Neuron (in vitro differentiated cells): ENCODE data around the gene CFAP299.

Experiments used
- H2AFZ ChIP-seq: one replicate; pipeline ENCODE4 v1.6.1; 2013; ENCODE audit warnings: low read depth, mild to moderate bottlenecking, inconsistent platforms, low read length, moderate library complexity
- H3K27me3 ChIP-seq: one replicate; pipeline ENCODE4 v1.6.1; 2013; ENCODE audit warnings: low read length; ENCODE audit not compliant: insufficient read depth
- H3K36me3 ChIP-seq: one replicate; pipeline ENCODE4 v1.6.1; 2013; ENCODE audit warnings: low read length; ENCODE audit not compliant: insufficient read depth
- H3K4me1 ChIP-seq: one replicate; pipeline ENCODE4 v1.6.1; 2013; ENCODE audit warnings: low read length; ENCODE audit not compliant: insufficient read depth
- H3K4me3 ChIP-seq: 2 replicates; pipeline ENCODE4 v1.5.1; 2013; ENCODE audit warnings: mild to moderate bottlenecking, low read length, moderate library complexity
- H3K9me3 ChIP-seq: one replicate; pipeline ENCODE4 v1.6.1; 2013; ENCODE audit warnings: low read length

Gene CFAP299

DNA sequence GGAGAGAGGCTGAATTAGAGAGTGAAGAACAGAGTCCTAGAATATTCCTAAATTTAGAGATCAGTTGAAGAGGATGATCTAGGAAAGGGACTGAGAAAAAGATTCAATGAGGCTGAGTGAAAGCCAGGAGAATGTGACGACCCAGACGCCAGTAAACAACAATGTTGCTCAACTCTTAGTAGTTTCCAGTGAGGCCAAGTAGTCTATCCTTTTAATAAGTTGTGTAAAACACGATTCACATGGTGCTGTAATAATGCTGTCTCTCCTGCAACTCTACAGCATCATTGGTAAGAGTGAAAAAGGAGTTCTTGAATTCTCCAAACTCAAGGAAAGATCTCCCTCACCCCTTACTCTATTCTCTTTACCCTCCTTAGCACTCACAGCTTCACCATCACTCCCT is 140.3 kb downstream of the CFAP299 start:
- Histone ChIP-seq H2AFZ (no peak overlapping the region), H3K27me3 (no peaks in the 10 kb centered on the region), H3K9me3 (no peaks in the 10 kb centered on the region), H3K4me3 (no peak overlapping the region), H3K4me1 (no peaks in the 10 kb centered on the region), H3K36me3 (no peaks in the 10 kb centered on the region)

DNA sequence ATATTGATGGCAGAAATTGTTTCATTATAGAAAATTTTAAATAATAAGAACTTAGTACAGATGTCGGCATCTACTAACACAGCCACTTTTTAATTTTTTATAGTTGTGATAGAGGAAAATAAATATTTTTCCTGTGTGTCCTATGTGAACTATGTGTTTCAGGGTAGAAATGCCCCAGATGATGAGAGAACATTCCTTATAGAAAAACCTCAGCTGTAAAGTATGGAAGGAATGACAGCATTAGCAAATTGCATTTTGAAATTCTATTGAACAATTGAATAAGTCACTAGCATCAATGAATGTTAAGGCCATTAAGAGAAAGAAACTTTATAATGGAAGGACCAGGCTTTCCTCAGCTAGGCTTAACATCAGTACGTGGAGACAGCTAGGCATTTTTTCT is 149.2 kb downstream of the CFAP299 start:
- Histone ChIP-seq H3K27me3 (no peaks in the 10 kb centered on the region), H3K4me3 (no peak overlapping the region), H3K36me3 (no peaks in the 10 kb centered on the region), H3K9me3 (no peaks in the 10 kb centered on the region), H3K4me1 (no peaks in the 10 kb centered on the region), H2AFZ (no peak overlapping the region)

DNA sequence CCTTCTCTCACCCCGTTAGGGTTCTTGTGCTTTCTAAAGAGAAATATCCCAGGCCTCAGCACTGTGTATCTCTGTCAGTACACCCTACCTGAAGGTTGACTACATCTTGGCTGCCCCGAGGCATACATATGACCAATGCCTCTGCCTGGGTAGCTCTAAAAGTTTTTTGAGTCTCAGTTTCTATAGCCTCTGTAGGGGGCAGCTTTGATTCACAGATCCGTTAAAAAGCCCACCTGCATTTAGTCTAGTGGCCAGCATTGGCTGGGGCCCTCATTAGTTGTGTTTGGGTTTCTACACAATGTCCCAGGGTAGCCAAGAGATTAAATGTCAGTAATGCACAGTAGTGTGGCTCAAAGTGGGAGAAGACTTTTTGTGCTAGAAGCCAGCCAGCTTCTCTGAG is 151.1 kb downstream of the CFAP299 start:
- Histone ChIP-seq H3K36me3 (no peaks in the 10 kb centered on the region), H3K27me3 (no peaks in the 10 kb centered on the region), H3K9me3 (no peaks in the 10 kb centered on the region), H3K4me3 (no peak overlapping the region), H2AFZ (no peak overlapping the region), H3K4me1 (no peaks in the 10 kb centered on the region)

DNA sequence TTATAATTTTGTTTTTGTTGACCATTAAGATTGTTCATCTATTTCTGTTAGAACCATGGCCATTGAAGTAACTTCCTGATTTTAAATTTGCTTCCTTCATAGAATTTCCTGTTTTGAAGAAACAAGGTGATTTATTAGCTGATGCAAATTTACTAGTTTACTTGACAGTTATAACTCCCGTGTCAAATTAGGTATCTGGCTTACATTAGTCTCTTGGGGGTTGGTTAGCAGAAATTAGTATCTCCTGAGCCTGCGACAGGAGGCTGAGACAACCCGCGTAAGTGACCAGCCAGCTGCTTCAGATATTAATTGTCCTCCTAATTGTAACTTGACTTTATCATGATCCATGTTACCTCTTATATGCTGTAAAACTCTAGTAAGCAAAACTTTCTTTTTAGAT is 154.3 kb downstream of the CFAP299 start:
- H3K36me3 ChIP-seq: no peaks in the 10 kb centered on the region
- no peak overlapping the region for H3K4me3 ChIP-seq
- no peaks in the 10 kb centered on the region for H3K9me3 ChIP-seq
- H3K27me3 ChIP-seq: no peaks in the 10 kb centered on the region
- no peaks in the 10 kb centered on the region for H3K4me1 ChIP-seq
- no peak overlapping the region for H2AFZ ChIP-seq

DNA sequence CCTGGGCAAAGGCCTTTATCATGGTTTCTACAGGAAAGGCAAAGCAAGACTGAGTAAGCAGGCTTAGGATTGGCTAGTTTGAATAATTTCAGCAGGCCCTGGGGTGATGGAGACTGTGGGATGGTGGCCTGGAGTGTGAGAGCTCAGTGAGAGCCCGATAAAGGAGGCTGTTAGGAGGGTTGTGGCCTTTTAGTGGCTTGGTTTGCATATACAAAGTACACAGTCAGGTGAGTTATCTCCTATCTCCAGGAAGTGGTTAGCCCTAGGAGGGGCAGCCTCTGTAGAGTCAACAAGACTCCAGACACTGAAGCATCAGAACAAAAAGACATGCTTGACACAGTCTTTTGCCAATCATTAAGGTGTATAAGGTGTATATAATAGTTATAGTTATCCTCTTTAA is 157.2 kb downstream of the CFAP299 start:
- Histone ChIP-seq H3K27me3 (no peaks in the 10 kb centered on the region), H3K4me3 (no peak overlapping the region), H3K9me3 (no peaks in the 10 kb centered on the region)

DNA sequence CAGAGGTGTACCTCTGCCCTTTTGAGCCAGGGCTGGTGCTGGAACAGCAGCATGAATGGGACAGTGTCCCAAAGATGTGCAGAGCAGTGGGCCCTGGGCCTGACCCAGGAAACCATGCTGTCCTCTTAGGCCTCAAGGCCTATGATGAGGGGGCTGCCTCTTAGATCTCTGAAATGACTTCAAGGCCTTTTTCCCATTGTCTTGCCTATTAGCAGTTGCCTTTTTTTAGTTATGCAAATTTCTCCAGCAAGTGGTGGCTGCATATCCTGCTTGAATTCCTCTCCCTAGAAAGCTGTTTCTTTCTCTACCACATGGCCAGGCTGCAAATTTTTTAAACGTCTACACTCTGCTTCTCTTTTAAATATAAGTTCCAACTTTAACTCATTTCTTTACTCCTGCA is 160.3 kb downstream of the CFAP299 start:
- Histone ChIP-seq H3K4me1 (no peaks in the 10 kb centered on the region), H3K4me3 (no peak overlapping the region), H2AFZ (no peak overlapping the region), H3K27me3 (no peaks in the 10 kb centered on the region), H3K9me3 (no peaks in the 10 kb centered on the region), H3K36me3 (no peaks in the 10 kb centered on the region)

More for the DNA sequence above, 157.2 kb downstream of the CFAP299 start:
- no peaks in the 10 kb centered on the region for H3K4me1 ChIP-seq
- H3K36me3 ChIP-seq: no peaks in the 10 kb centered on the region
- H2AFZ ChIP-seq: no peak overlapping the region

DNA sequence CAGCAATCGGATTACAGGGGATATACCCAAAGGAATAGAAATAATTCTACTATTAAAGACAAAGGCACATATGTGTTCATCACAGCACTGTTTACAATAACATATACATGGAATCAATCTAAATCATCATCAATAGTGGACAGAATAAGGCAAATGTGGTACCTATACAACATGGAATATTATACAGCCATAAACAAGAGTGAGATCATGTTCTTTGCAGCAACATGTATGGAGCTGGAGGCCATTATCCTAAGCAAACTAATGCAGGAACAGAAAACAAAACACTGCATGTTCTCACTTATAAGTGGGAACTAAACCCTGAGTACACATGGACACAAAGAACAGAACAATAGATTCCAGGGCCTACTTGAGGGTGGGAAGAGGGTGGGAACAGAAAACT is 163.2 kb downstream of the CFAP299 start:
- Histone ChIP-seq H3K4me3 (no peak overlapping the region), H3K9me3 (no peaks in the 10 kb centered on the region), H3K4me1 (no peaks in the 10 kb centered on the region), H2AFZ (no peak overlapping the region), H3K27me3 (no peaks in the 10 kb centered on the region), H3K36me3 (no peaks in the 10 kb centered on the region)

DNA sequence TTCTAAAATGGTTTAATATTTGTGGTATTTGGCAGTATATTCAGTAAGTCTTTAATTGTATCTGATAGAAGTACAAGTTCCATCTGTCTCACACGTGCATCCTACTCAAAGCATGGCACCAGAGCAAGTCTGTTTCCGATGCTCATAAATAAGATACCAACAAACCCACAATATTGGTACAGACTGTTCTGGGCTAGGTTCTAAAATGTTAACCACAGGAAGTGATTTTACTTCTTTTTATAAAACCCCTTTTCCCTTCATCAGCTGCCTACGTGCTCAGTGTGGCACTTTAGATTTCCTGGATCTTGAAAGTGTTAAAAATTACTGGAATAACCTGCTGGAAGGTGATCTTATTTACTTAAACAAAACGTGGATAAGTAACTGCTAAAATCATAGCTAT is 165.1 kb downstream of the CFAP299 start:
- no peaks in the 10 kb centered on the region for H3K27me3 ChIP-seq
- no peaks in the 10 kb centered on the region for H3K9me3 ChIP-seq
- no peaks in the 10 kb centered on the region for H3K36me3 ChIP-seq
- no peak overlapping the region for H3K4me3 ChIP-seq
- H2AFZ ChIP-seq: no peak overlapping the region
- no peaks in the 10 kb centered on the region for H3K4me1 ChIP-seq

DNA sequence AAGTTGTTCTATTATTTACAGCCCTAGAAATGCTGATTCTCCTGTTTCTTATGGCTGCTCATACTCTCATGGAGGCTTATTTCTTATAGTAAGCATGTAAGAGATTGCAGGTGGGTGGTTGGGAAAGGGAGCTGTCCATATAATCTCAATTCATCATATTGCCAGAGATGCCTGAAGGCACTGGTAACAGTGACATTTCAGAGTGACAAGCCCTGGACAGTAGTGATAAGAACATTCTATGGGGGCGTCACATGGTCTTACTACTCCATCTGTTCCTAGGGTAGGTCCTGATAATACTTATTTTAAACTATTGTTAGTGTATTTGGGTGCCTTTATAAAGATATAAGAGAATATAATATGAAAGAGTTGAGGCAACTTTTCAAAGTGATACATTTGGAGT is 171.5 kb downstream of the CFAP299 start:
- no peaks in the 10 kb centered on the region for H3K27me3 ChIP-seq
- no peak overlapping the region for H2AFZ ChIP-seq
- no peak overlapping the region for H3K4me3 ChIP-seq
- H3K4me1 ChIP-seq: no peaks in the 10 kb centered on the region
- no peaks in the 10 kb centered on the region for H3K36me3 ChIP-seq
- H3K9me3 ChIP-seq: no peaks in the 10 kb centered on the region

DNA sequence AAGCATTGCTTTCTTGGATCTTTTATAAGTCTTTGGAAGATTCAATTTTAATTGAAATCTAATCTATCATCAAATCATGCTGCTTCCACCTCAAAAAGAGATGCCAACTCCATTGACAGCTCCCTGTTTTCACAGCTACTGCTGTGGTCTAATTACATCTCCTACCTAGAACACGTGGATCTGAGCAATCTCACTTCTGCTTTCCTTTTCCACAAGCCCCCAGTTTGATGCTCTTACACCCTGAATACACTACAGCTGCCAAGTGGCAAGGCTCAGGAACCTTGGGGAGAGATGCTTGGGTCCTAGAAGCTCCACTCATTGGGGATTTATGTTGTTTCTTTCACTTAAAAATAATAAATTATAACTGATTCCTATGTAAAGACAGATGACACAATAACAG is 172.0 kb downstream of the CFAP299 start:
- no peaks in the 10 kb centered on the region for H3K27me3 ChIP-seq
- no peaks in the 10 kb centered on the region for H3K9me3 ChIP-seq
- H3K4me1 ChIP-seq: no peaks in the 10 kb centered on the region
- no peaks in the 10 kb centered on the region for H3K36me3 ChIP-seq
- H3K4me3 ChIP-seq: no peak overlapping the region
- no peak overlapping the region for H2AFZ ChIP-seq

DNA sequence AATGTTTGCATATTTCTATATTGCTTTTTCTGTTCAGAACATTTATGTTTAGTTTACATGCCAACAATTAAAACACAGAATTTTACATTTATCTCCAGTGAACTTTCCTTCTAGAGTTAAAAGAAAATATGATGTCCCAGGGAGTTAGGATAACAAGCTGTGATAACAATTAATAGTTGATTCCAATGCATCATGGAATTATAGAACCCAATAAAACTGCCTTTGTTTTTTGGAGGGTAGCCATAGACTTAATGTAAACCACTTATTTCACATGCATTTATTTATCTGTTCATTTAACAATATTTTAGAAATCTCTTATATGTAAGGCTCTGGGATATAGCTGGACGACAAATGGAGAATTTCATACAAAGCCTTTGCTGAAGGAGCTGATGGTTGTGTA is 180.0 kb downstream of the CFAP299 start:
- Histone ChIP-seq H3K4me3 (no peak overlapping the region), H3K9me3 (no peaks in the 10 kb centered on the region), H3K27me3 (no peaks in the 10 kb centered on the region), H2AFZ (no peak overlapping the region), H3K36me3 (no peaks in the 10 kb centered on the region), H3K4me1 (no peaks in the 10 kb centered on the region)

DNA sequence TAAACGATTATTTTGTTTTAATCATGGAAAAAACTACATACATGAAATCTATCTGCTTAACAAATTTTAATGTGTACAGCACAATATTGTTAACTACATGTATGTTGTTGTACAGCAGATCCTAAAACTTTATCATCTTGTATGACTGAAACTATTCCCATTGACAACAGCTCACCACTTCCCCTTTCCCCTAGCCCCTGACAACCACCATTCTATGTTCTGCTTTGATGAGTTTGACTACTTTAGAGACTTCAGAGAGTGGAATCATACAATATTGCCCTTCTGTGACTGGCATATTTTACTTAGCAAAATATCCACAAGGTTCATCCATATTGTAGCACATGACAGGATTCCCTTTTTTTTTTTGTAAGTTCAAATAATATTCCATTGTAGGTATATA is 185.9 kb downstream of the CFAP299 start:
- Histone ChIP-seq H3K9me3 (no peaks in the 10 kb centered on the region), H3K4me3 (no peak overlapping the region), H3K36me3 (no peaks in the 10 kb centered on the region), H3K4me1 (no peaks in the 10 kb centered on the region), H2AFZ (no peak overlapping the region), H3K27me3 (no peaks in the 10 kb centered on the region)

DNA sequence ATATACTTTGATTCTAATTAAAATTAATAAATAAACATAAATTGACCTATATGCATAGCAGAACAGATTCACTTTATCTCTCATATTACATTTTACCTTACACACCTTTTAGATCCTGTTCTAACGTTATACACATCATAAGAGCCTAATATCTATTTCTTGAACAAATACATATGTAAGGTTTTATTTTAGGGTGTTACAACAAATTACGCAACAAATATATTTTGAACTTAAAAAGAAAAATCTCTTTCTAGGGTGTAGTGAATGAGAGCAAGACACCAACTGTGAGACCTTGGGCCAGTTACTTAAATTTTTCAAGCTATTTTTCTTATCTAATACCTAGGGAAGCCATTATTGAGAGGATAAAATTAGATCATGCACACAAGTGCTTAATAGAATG is 191.2 kb downstream of the CFAP299 start:
- Histone ChIP-seq H3K36me3 (no peaks in the 10 kb centered on the region), H3K27me3 (no peaks in the 10 kb centered on the region), H3K4me3 (no peak overlapping the region), H2AFZ (no peak overlapping the region), H3K4me1 (no peaks in the 10 kb centered on the region), H3K9me3 (no peaks in the 10 kb centered on the region)

DNA sequence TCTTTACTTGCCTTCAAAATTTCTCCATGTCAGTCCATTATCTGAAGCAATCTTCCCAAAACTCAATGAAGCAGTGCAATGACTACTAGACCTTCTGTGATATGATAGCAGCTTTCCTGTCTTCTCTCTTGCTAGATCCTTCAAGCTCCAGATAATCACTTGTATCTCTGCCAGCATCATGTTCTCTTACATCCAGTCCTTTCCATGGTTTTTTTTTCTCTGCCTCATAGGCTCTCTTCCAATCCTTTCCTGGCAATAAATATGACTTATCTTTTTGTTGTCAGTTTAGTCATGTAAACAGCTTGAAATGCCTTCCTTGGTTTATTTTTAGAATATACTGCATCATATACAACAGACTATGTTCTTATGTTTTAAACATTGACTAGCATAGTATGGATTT is 193.5 kb downstream of the CFAP299 start:
- H2AFZ ChIP-seq: no peak overlapping the region
- no peak overlapping the region for H3K4me3 ChIP-seq
- H3K36me3 ChIP-seq: no peaks in the 10 kb centered on the region
- no peaks in the 10 kb centered on the region for H3K27me3 ChIP-seq
- H3K9me3 ChIP-seq: no peaks in the 10 kb centered on the region
- H3K4me1 ChIP-seq: no peaks in the 10 kb centered on the region
